K562 (cell line): ENCODE data around the gene RFT1. TPM values are rescaled to one million over a fixed set of nuclear protein-coding genes. Genes with fewer than 3 reads are reported as not detected.

Source experiments
- ATAC-seq: fragments of 200-7000 bp; cut with Tn5 transposase; 3 replicates; pipeline ENCODE4 v1.9.1; 2020; ENCODE audit warnings: moderate library complexity
- BruUV-seq: library from RNA; stranded (reverse); fragments of 400-500 nt; replicated peaks from 2 replicates; lab custom pipeline; 2021; lab: Mats Ljungman, UMichigan
- CTCF ChIA-PET: fragments of 300-600 bp; formaldehyde crosslinking; extraction: SDS; loops from one replicate; lab custom pipeline; 2021; ENCODE audit warnings: low intra/inter-chr PET ratio; lab: Yijun Ruan, JAX
- POLR2A ChIA-PET: fragments of 300-600, 350-650 bp; sonication (Branson Sonifier 250); formaldehyde crosslinking; extraction: SDS; loops from one replicate; lab custom pipeline; 2021; ENCODE audit warnings: antibody characterized with exemption, inconsistent platforms; lab: Yijun Ruan, JAX
- DNase-seq, 4 experiments: peaks; one replicate each; pipeline versions ENCODE4 v3.0.0 to v3.0.0-alpha.2; 2011 to 2018; ENCODE audit warnings: low spot score in 3 of 4, mixed read lengths in 3 of 4; ENCODE audit errors: extremely low read depth in 1 of 4
- FAIRE-seq: peaks from 2 replicates; lab custom pipeline; 2011; peaks lifted over from hg19 to GRCh38; lab: Jason Lieb, UNC
- H2AFZ ChIP-seq: 2 replicates; pipeline ENCODE4 v1.6.0; 2011; ENCODE audit warnings: low read depth, low read length, control low read depth, inconsistent platforms
- H3K27ac ChIP-seq: fragments of 200-600 bp; 3 replicates; pipeline ENCODE4 v1.8.0; 2011; ENCODE audit warnings: low read depth, mild to moderate bottlenecking, control low read depth, inconsistent platforms, low read length, moderate library complexity, mixed read lengths; ENCODE audit errors: extremely low read depth
- H3K27me3 ChIP-seq, 2 experiments: fragments of 300-600 bp in 1 of 2; 2 replicates in 1 of 2; 3 replicates in 1 of 2; pipeline versions ENCODE4 v1.6.0 to v1.8.0; 2011; ENCODE audit warnings: inconsistent platforms in 2 of 2, low read length in 2 of 2, mild to moderate bottlenecking in 1 of 2, mixed read lengths in 1 of 2, moderate library complexity in 1 of 2; ENCODE audit not compliant: control insufficient read depth in 2 of 2, insufficient read depth in 2 of 2
- H3K36me3 ChIP-seq: fragments of 300-600 bp; 3 replicates; pipeline ENCODE4 v1.8.0; 2011; ENCODE audit warnings: mild to moderate bottlenecking, low read length, inconsistent platforms; ENCODE audit not compliant: control insufficient read depth, insufficient read depth
- H3K4me1 ChIP-seq, 2 experiments: fragments of 200-600 bp in 1 of 2; replicated peaks in 1 of 2; 2 replicates in 1 of 2; 3 replicates in 1 of 2; pipeline versions ENCODE4 v1.5.1 to v1.8.0; 2011; ENCODE audit warnings: inconsistent platforms in 2 of 2, low read length in 2 of 2, mild to moderate bottlenecking in 1 of 2, mixed read lengths in 1 of 2, moderate library complexity in 1 of 2; ENCODE audit not compliant: control insufficient read depth in 2 of 2, insufficient read depth in 2 of 2
- H3K4me2 ChIP-seq: 2 replicates; pipeline ENCODE4 v1.6.1; 2011; ENCODE audit warnings: low read length, control low read depth, inconsistent platforms, mixed read lengths; ENCODE audit not compliant: insufficient read depth
- H3K4me3 ChIP-seq: fragments of 200-600 bp; sonication (generic), shearing (Covaris generic); 2 replicates; pipeline ENCODE4 v1.5.1; 2016; ENCODE audit warnings: control low read depth, inconsistent platforms
- H3K79me2 ChIP-seq: fragments of 200-600 bp; 3 replicates; pipeline ENCODE4 v1.8.0; 2011; ENCODE audit warnings: low read length, inconsistent platforms; ENCODE audit not compliant: control insufficient read depth, insufficient read depth
- H3K9ac ChIP-seq, 2 experiments: 2 replicates each; pipeline versions ENCODE4 v1.6.0 to v1.6.1; 2011; ENCODE audit warnings: low read depth in 2 of 2, low read length in 2 of 2, control low read depth in 1 of 2, inconsistent platforms in 1 of 2, mild to moderate bottlenecking in 1 of 2, mixed read lengths in 1 of 2; ENCODE audit not compliant: insufficient read depth in 1 of 2
- H3K9me1 ChIP-seq: one replicate; pipeline ENCODE4 v1.6.0; 2011; ENCODE audit warnings: inconsistent platforms, mild to moderate bottlenecking, low read length, moderate library complexity; ENCODE audit not compliant: control insufficient read depth, insufficient read depth
- H3K9me3 ChIP-seq: replicated peaks from 2 replicates; pipeline ENCODE4 v1.5.1; 2011; ENCODE audit warnings: low read depth, low read length, inconsistent platforms; ENCODE audit not compliant: control insufficient read depth, insufficient read depth
- H4K20me1 ChIP-seq: replicated peaks from 2 replicates; pipeline ENCODE4 v1.6.1; 2011; ENCODE audit warnings: low read length, inconsistent platforms, mixed read lengths; ENCODE audit not compliant: control insufficient read depth, insufficient read depth
- C11orf30 ChIP-seq: fragments of 450-650 bp; IDR thresholded peaks from 2 replicates; pipeline ENCODE4 v1.6.1; 2016; ENCODE audit warnings: low read depth, mild to moderate bottlenecking
- CTBP1 ChIP-seq: fragments of 450-650 bp; IDR thresholded peaks from 2 replicates; pipeline ENCODE4 v1.6.1; 2016; ENCODE audit warnings: borderline replicate concordance
- DIDO1 ChIP-seq: fragments of 450-650 bp; IDR thresholded peaks from 2 replicates; pipeline ENCODE4 v1.6.1; 2016; ENCODE audit warnings: low read depth, missing biosample characterization, missing genetic modification characterization
- DPF2 ChIP-seq: fragments of 450-650 bp; IDR thresholded peaks from 2 replicates; pipeline ENCODE4 v1.6.1; 2016
- JUND ChIP-seq, 2 experiments: IDR thresholded peaks; 2 replicates in 1 of 2; 3 replicates in 1 of 2; pipeline ENCODE4 v1.6.1; 2011; ENCODE audit warnings: borderline replicate concordance in 2 of 2, low read depth in 2 of 2, low read length in 2 of 2, improper control_type of control experiment in 1 of 2, missing biosample characterization in 1 of 2, missing genetic modification characterization in 1 of 2, missing genetic modification reagents in 1 of 2
- KLF1 ChIP-seq: fragments of 450-650 bp; IDR thresholded peaks from 2 replicates; pipeline ENCODE4 v1.6.1; 2016; ENCODE audit warnings: missing genetic modification characterization, missing compliant biosample characterization
- KLF6 ChIP-seq: fragments of 250-450 bp; sonication (Bioruptor Pico); IDR thresholded peaks from 2 replicates; pipeline ENCODE4 v1.4.0; 2020; ENCODE audit warnings: mild to moderate bottlenecking, moderate library complexity, borderline replicate concordance
- MAFF ChIP-seq: IDR thresholded peaks from 2 replicates; pipeline ENCODE4 v1.6.1; 2012; ENCODE audit warnings: low read length, improper control_type of control experiment
- MAFG ChIP-seq: fragments of 450-650 bp; conservative IDR thresholded peaks from 2 replicates; pipeline ENCODE4 v1.6.1; 2016; ENCODE audit warnings: missing genetic modification characterization, missing compliant biosample characterization
- RBFOX2 ChIP-seq: fragments of 200-400 bp; formaldehyde crosslinking; IDR thresholded peaks from 2 replicates; pipeline ENCODE4 v1.6.1; 2017; ENCODE audit warnings: low read depth, mild to moderate bottlenecking, low read length, moderate library complexity
- RCOR1 ChIP-seq, 2 experiments: IDR thresholded peaks; 2 replicates each; pipeline ENCODE4 v1.6.1; 2012; ENCODE audit warnings: low read depth in 2 of 2, low read length in 2 of 2, borderline replicate concordance in 1 of 2, improper control_type of control experiment in 1 of 2
- SMARCA4 ChIP-seq: fragments of 450-650 bp; IDR thresholded peaks from 2 replicates; pipeline ENCODE4 v1.6.1; 2016
- SPI1 ChIP-seq: IDR thresholded peaks from 2 replicates; pipeline ENCODE4 v1.6.1; 2011; ENCODE audit warnings: low read depth, low read length, control low read depth, borderline replicate concordance
- ZNF316 ChIP-seq: fragments of 450-650 bp; IDR thresholded peaks from 2 replicates; pipeline ENCODE4 v1.6.1; 2016
- ZNF778 ChIP-seq: fragments of 450-650 bp; formaldehyde crosslinking; IDR thresholded peaks from 2 replicates; pipeline ENCODE4 v1.4.0; 2020; ENCODE audit warnings: mild to moderate bottlenecking, moderate library complexity
- WGBS: fragments of 100-300 bp; shearing (Covaris generic); methylation state at CpG from one replicate; pipeline ENCODE4 v1.1.6; 2016; ENCODE audit warnings: low coverage, mixed read lengths; ENCODE audit not compliant: insufficient coverage; ENCODE audit errors: missing lambda C conversion rate; 5-methylcytosine and 5-hydroxymethylcytosine counted together
- in situ Hi-C: fragments of 300-500 bp; cut with MboI; formaldehyde crosslinking; loops from 4 replicates; pipeline ENCODE4 v1.15.0; 2018; ENCODE audit warnings: inconsistent platforms, mixed read lengths
- intact Hi-C: fragments of 100-400 bp; cut with micrococcal nuclease; formaldehyde crosslinking; loops from 2 replicates; pipeline ENCODE4 v1.14.2; 2022
- polyA plus RNA-seq, 8 experiments: library from polyadenylated mRNA; depleted of rRNA in 4 of 8; stranded (reverse) in 5 of 8; unstranded in 3 of 8; fragments of >200 nt; fragmentation: Nextera tagmentation in 2 of 8; fragmentation: Illumina TruSeq in 1 of 8; extraction: Ambion mirVana in 2 of 8; extraction: Trizol in 1 of 8; gene quantifications; 2 replicates each; pipeline versions ENCODE4 v1.2.1 to v1.2.3, GENCODE V29; 2011 to 2014; ENCODE audit warnings: inconsistent platforms in 1 of 8, missing spikeins in 1 of 8
- total RNA-seq, 7 experiments: library from RNA; depleted of rRNA in 6 of 7; stranded (reverse); fragments of >200 nt in 6 of 7; fragmentation: Illumina TruSeq in 2 of 7; extraction: Trizol in 2 of 7; gene quantifications; 2 replicates each; pipeline versions ENCODE4 v1.2.1 to v1.2.3, GENCODE V29; 2011 to 2021; ENCODE audit warnings: low replicate concordance in 1 of 7
- TF ChIP-seq, protein P1 (sequence below): fragments of 450-650 bp; IDR thresholded peaks from 2 replicates; pipeline ENCODE4 v1.6.1; 2016
- TF ChIP-seq, protein P2 (sequence below), 3 experiments: IDR thresholded peaks in 2 of 3; conservative IDR thresholded peaks in 1 of 3; 2 replicates each; pipeline ENCODE4 v1.5.1; 2011 to 2012; ENCODE audit warnings: low read length in 3 of 3, mild to moderate bottlenecking in 3 of 3, control low read depth in 2 of 3, improper control_type of control experiment in 1 of 3, inconsistent platforms in 1 of 3, low read depth in 1 of 3, mixed read lengths in 1 of 3, moderate library complexity in 1 of 3; ENCODE audit not compliant: insufficient read depth in 2 of 3
- TF ChIP-seq, protein P3 (sequence below): IDR thresholded peaks from 2 replicates; pipeline ENCODE4 v1.6.1; 2012; ENCODE audit warnings: low read depth, low read length, improper control_type of control experiment, borderline replicate concordance

RFT1 gene
- total and polyA plus RNA-seq, 9 of the 15 experiments (the other 6 are each of a cell fraction or from before 2014, with no cell fraction given) = 4.4 to 23.8 (median 8.9) TPM

DNA sequence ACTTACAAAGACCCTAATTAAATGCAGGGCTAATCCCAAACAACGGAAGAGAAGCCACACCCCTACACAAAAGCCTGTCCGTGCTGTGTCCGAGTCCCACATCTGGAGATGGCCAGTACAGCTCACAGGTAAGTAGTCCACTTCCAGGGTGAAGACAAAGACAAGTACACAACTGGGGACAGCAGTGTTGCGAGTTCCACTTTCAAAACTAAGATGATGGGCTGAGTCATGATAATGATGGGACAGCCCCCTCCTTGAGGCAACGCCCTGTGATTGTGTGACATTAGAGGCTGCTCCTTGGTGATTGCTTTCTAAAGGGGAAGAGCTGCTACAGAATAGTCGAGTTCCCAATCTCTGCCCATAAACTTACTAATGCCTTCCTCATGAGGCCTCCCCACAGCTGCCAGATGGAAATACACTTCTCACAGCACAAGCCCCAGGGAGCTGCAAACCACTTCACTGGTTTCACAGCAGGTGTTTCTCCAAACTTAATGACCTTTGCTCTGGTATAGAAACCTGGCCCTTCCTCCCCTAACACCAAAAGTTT, 27.6 kb downstream of the RFT1 start:
- peak; percentile 95 for ATAC-seq
- Histone ChIP-seq H3K79me2 (no peaks in the 10 kb centered on the region), H3K9me3 (no peaks in the 10 kb centered on the region), H3K27ac (0 out of 3 replicates have a peak overlapping the region, but pooled peaks have one; percentile 10), H2AFZ (0 out of 2 replicates have a peak overlapping the region, but pooled peaks have one; percentile 42), H3K9ac (peak overlapping the region in 1 of 2 experiments; percentile 32; a peak in 1 of 4 replicates), H3K27me3 (no peaks in the 10 kb centered on the region), H3K9me1 (no peaks in the 10 kb centered on the region), H3K4me2 (peak overlapping the region; percentile 54), H4K20me1 (no peaks in the 10 kb centered on the region), H3K4me1 (peaks cover 8 to 16% of the 10 kb centered on the region in 2 experiments; a peak in 4 of 5 replicates), H3K4me3 (no peak overlapping the region), H3K36me3 (peaks cover 10% of the 10 kb centered on the region; the same call in 2 of the 3 replicates)
- DNase-seq = peak; percentile 51 to 66 (median 60)
- in situ Hi-C loops = no loop called here
- POLR2A ChIA-PET = interaction anchor here (0.9 kb wide), 1 partner anchor 19 kb away, joined by 4 read pairs; no protein-coding TSS in a partner anchor
- intact Hi-C loops = no loop called here
- peak; percentile 96 for FAIRE-seq
- BruUV-seq = no TSS peak
- WGBS = 16% methylated on average over 5 of the region's 6 CpGs
- CTCF ChIA-PET = no interaction called here
- TF ChIP-seq KLF1 (tag) = 0 out of 2 replicates have a peak, but pooled peaks have one; percentile 25
- TF ChIP-seq JUND (IDR thresholded peaks at IDR 0.05; ENCODE audit: borderline replicate concordance, low read depth, low read length) = peak; percentile 59; the same call in 1 of the 2 replicates
- no peak; the same call in 2 of the 3 replicates for TF ChIP-seq JUND (tag; IDR thresholded peaks at IDR 0.05; ENCODE audit: borderline replicate concordance, low read depth, low read length)
- TF ChIP-seq CTBP1 = peak; percentile 54; the same call in 1 of the 2 replicates
- peak; percentile 78 for TF ChIP-seq ZNF316
- TF ChIP-seq RCOR1 (IDR thresholded peaks at IDR 0.05; ENCODE audit: borderline replicate concordance in 1 of 2, low read depth in 2 of 2, low read length in 2 of 2) = peak in 1 of 2 experiments; percentile 83; a peak in 2 of 4 replicates
- peak; percentile 57 for TF ChIP-seq MAFG (tag)
- no peak for TF ChIP-seq ZNF778 (CRISPR knock-in tag)
- TF ChIP-seq, protein P1, sequence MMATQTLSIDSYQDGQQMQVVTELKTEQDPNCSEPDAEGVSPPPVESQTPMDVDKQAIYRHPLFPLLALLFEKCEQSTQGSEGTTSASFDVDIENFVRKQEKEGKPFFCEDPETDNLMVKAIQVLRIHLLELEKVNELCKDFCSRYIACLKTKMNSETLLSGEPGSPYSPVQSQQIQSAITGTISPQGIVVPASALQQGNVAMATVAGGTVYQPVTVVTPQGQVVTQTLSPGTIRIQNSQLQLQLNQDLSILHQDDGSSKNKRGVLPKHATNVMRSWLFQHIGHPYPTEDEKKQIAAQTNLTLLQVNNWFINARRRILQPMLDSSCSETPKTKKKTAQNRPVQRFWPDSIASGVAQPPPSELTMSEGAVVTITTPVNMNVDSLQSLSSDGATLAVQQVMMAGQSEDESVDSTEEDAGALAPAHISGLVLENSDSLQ = peak; percentile 78
- peak; percentile 40; the same call in 1 of the 2 replicates for TF ChIP-seq DPF2
- peak; percentile 57; the same call in 1 of the 2 replicates for TF ChIP-seq MAFF
- TF ChIP-seq, protein P2, sequence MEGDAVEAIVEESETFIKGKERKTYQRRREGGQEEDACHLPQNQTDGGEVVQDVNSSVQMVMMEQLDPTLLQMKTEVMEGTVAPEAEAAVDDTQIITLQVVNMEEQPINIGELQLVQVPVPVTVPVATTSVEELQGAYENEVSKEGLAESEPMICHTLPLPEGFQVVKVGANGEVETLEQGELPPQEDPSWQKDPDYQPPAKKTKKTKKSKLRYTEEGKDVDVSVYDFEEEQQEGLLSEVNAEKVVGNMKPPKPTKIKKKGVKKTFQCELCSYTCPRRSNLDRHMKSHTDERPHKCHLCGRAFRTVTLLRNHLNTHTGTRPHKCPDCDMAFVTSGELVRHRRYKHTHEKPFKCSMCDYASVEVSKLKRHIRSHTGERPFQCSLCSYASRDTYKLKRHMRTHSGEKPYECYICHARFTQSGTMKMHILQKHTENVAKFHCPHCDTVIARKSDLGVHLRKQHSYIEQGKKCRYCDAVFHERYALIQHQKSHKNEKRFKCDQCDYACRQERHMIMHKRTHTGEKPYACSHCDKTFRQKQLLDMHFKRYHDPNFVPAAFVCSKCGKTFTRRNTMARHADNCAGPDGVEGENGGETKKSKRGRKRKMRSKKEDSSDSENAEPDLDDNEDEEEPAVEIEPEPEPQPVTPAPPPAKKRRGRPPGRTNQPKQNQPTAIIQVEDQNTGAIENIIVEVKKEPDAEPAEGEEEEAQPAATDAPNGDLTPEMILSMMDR (IDR thresholded peaks at IDR 0.05 in 2 of 3, conservative IDR thresholded peaks at IDR 0.05 in 1 of 3; ENCODE audit: insufficient read depth in 2 of 3, low read depth in 1 of 3, low read length in 3 of 3) = no peak
- TF ChIP-seq, protein P3, sequence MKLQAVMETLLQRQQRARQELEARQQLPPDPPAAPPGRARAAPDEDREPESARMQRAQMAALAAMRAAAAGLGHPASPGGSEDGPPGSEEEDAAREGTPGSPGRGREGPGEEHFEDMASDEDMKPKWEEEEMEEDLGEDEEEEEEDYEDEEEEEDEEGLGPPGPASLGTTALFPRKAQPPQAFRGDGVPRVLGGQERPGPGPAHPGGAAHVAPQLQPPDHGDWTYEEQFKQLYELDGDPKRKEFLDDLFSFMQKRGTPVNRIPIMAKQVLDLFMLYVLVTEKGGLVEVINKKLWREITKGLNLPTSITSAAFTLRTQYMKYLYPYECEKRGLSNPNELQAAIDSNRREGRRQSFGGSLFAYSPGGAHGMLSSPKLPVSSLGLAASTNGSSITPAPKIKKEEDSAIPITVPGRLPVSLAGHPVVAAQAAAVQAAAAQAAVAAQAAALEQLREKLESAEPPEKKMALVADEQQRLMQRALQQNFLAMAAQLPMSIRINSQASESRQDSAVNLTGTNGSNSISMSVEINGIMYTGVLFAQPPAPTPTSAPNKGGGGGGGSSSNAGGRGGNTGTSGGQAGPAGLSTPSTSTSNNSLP = 0 out of 2 replicates have a peak, but pooled peaks have one; percentile 33
- 0 out of 2 replicates have a peak, but pooled peaks have one; percentile 11 for TF ChIP-seq SMARCA4
- no peak for TF ChIP-seq RBFOX2
- peak; percentile 79 for TF ChIP-seq C11orf30
- no peak for TF ChIP-seq KLF6
- no peak for TF ChIP-seq DIDO1 (tag)
- peak; percentile 43; the same call in 1 of the 2 replicates for TF ChIP-seq SPI1
